Measurements from ENCODE around the gene SLC15A1. TPM values are rescaled to one million over a fixed set of nuclear protein-coding genes. Genes with fewer than 3 reads are reported as not detected.

The SLC15A1 gene
- total RNA-seq, 6 experiments from 2014 or later: not detected

GRCh38 chr13:98769736-98770135 is 17.3 kb upstream of the SLC15A1 start:
- DNase-seq: no peak

GRCh38 chr13:98768522-98768921 is 16.1 kb upstream of the SLC15A1 start:
- no peak for TF ChIP-seq CTCF (IDR thresholded peaks at IDR 0.05)
- no peak for DNase-seq
- Mint-ChIP-seq H3K27me3 (ENCODE audit: insufficient read depth) (peaks cover 64% of the 10 kb centered on the region), H3K36me3 (ENCODE audit: low read depth) (peaks cover 32% of the 10 kb centered on the region), H3K4me1 (ENCODE audit: low read depth) (no peaks in the 10 kb centered on the region), H3K9me3 (peaks cover 43% of the 10 kb centered on the region), H3K4me3 (no peak overlapping the region), H3K27ac (no peak overlapping the region)

More at GRCh38 chr13:98769736-98770135, 17.3 kb upstream of the SLC15A1 start:
- Mint-ChIP-seq H3K27me3 (ENCODE audit: insufficient read depth) (peaks cover 64% of the 10 kb centered on the region), H3K4me3 (no peak overlapping the region), H3K9me3 (peaks cover 43% of the 10 kb centered on the region), H3K36me3 (ENCODE audit: low read depth) (peaks cover 27% of the 10 kb centered on the region), H3K4me1 (ENCODE audit: low read depth) (no peaks in the 10 kb centered on the region), H3K27ac (no peak overlapping the region)
- TF ChIP-seq CTCF (IDR thresholded peaks at IDR 0.05): no peak

DNA sequence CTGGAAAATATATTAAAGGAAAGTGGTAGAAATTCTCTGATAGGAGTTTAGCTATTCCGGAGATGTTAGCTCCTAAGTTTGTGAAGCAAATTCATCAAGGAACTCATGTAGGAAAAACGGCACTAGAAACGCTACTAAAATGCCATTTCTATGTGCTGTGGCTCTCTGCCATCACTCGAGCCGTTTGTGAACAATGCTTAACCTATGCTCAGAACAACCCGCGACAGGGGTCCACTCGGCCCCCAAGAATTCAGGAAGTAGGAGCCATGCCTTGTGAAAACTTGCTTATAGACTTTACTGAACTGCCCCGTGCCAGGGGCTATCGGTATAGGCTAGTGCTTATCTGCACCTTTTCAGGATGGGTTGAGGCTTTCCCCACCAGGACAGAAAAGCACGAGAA is 14.2 kb upstream of the SLC15A1 start:
- peaks cover 5% of the 10 kb centered on the region for H3K4me1 Mint-ChIP-seq (ENCODE audit: low read depth)
- H3K27me3 Mint-ChIP-seq (ENCODE audit: insufficient read depth): peaks cover 55% of the 10 kb centered on the region
- H3K27ac Mint-ChIP-seq: no peak overlapping the region
- TF ChIP-seq CTCF (IDR thresholded peaks at IDR 0.05): no peak
- H3K36me3 Mint-ChIP-seq (ENCODE audit: low read depth): peaks cover 32% of the 10 kb centered on the region
- DNase-seq: no peak
- H3K9me3 Mint-ChIP-seq: peaks cover 39% of the 10 kb centered on the region
- H3K4me3 Mint-ChIP-seq: no peak overlapping the region

DNA sequence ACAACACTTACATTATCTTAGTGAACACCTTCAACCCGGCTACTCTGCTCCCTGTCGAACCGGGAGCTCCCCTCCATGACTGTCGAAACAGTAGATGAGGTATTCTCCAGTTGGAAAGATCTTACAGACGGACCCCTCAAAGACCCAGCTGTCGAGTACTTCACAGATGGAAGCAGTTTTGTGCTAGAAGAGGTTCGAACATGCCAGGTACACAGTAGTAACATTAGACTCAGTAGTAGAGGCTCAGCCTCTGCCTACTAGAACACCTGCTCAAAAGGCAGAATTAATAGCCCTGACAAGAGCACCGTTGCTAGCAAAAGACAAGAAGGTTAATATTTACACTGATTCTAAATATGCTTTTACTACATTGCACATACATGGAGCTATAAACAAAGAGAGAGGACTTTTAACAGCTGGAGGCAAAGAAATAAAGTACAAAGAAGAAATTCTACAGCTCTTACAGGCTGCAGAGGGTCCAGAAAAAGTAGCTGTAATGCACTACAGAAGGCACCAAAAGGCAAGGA is 13.6 kb upstream of the SLC15A1 start:
- TF ChIP-seq CTCF (IDR thresholded peaks at IDR 0.05): no peak
- no peak for DNase-seq
- H3K9me3 Mint-ChIP-seq: peaks cover 32% of the 10 kb centered on the region

DNA sequence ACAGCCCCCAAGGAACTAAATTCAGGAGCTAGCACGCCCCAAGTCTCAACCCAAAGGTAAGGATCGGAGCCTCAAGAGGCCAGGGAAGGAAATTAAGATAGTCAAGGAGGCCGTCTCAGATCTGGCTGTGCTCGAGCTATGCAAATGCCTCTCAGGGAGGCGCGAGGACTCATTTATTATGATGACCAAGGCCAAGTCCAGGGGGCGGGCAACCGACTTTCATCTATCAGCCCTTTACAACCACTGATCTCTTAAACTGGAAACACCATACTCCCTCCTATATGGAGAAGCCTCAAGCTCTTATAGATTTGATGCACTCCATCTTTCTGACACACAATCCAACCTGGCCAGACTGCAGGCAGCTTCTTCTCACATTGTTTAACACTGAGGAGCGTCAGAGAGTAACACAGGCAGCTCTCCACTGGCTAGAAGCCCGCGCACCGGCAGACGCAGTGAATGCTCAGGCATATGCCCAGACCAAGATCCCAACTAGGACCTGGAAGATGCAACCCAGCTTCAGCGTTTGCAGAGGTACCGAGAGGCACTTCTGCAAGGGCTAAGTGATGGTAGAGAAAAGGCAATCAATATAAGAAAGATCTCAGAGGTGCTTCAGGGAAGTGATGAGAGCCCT is 9.6 kb upstream of the SLC15A1 start:
- no peak for DNase-seq
- peaks cover 5% of the 10 kb centered on the region; the same call in 1 of the 2 replicates for H3K9me3 Mint-ChIP-seq
- peaks cover 30% of the 10 kb centered on the region for H3K27me3 Mint-ChIP-seq (ENCODE audit: insufficient read depth)
- TF ChIP-seq CTCF (IDR thresholded peaks at IDR 0.05): no peak
- peaks cover 15% of the 10 kb centered on the region for H3K36me3 Mint-ChIP-seq (ENCODE audit: low read depth)
- no peak overlapping the region for H3K27ac Mint-ChIP-seq
- H3K4me1 Mint-ChIP-seq (ENCODE audit: low read depth): peaks cover 15% of the 10 kb centered on the region
- peak overlapping the region; percentile 81 for H3K4me3 Mint-ChIP-seq

More for the DNA sequence above, 13.6 kb upstream of the SLC15A1 start:
- Mint-ChIP-seq H3K4me3 (no peak overlapping the region), H3K27me3 (ENCODE audit: insufficient read depth) (peaks cover 60% of the 10 kb centered on the region), H3K27ac (no peak overlapping the region), H3K36me3 (ENCODE audit: low read depth) (peaks cover 26% of the 10 kb centered on the region), H3K4me1 (ENCODE audit: low read depth) (peaks cover 12% of the 10 kb centered on the region)
